GM18868 (cell line): ENCODE measurements around the gene WFIKKN1.

ENCODE experiments used
- ATAC-seq: cut with Tn5 transposase; IDR thresholded peaks from one replicate; pipeline ENCODE4 v1.9.1; 2021; ENCODE audit warnings: mild to moderate bottlenecking, moderate library complexity; ENCODE audit not compliant: unreplicated experiment

Gene WFIKKN1

DNA sequence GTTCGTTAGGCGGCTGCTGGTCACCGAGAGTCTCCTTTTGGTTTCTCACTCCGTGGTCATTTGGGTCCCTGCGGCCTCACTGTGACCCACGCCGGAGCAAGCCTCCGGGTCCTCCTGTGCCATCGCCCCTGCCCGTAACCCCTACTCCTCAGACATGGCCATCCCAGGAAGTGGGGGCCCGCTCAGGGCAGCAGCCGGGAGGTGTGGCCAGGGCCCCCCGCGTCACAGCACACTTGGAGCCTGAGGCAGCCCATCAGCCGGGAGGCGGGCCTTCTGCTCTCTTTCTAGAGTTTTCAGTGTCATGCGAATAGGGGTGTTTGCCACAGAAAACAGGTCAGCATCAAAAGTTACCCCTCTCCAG lies 7.9 kb upstream of the WFIKKN1 start:
- ATAC-seq = no peak

DNA sequence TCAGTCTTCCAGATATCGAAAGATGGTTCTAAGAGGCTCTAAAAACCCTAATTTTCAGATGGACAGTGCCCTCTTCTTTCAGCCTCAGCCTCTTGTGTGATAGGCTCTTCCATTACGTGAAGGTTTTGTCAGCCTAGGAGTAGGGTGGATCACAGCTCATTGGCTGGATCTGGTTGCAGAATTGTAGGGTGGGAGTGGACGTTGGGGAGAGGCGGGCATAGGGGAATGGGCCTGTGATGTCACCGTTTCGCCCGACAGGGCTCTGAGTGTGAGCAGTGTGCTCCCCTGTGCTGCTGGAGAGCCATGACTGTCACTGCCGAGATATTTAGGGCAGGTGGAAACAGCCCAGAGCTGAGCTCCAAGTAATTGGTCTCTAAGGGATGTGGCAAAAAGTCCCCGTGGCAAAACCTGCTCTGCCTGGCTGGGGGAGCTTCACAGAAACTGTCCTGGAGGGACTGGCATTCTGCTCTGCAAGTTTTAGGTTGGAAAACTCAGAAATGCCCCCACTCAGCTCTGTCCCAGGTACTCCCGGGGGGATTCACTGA lies 6.2 kb upstream of the WFIKKN1 start:
- no peak for ATAC-seq

GRCh38 chr16:625117-625976 lies 5.4 kb upstream of the WFIKKN1 start:
- ATAC-seq = no peak

DNA sequence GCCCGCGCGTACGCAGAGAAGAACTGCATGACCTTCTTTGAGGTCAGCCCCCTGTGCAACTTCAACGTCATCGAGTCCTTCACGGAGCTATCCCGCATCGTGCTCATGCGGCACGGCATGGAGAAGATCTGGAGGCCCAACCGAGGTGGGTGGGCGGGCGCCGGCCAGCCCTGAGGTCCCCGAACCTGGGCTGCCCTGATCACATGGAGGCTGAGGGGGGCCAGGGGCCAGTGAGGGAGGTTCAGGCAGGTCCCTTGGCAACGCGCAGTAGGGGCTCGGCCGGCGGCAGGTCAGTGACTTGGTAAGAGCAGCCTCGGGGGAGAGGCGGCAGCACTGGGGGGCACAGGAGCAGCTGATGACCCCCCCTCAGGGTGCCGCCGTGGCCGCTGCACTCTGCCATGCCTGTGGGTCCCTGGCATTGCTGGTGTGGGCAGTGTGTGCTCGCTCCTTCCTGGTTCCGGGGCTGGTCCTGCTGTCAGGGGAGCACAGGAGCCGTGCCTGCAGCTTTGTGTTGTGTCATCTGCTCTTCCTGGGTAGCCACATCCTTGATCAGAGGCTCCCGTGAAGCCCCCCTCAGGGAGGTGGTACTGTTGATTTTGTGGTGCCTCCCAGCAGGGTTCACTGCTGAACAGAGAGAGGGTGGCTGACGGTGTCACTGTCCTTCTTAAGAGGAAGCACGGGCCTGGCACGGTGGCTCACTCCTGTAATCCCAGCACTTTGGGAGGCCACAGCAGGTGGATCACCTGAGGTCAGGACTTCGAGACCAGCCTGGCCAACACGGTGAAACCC lies 4.6 kb upstream of the WFIKKN1 start:
- no peak for ATAC-seq

GRCh38 chr16:626787-627453 lies 3.9 kb upstream of the WFIKKN1 start:
- no peak for ATAC-seq

GRCh38 chr16:627454-628239 lies 3.1 kb upstream of the WFIKKN1 start:
- ATAC-seq = no peak

- ATAC-seq = no peak
Measured at GRCh38 chr16:628321-629061, 2.3 kb upstream of the WFIKKN1 start.

GRCh38 chr16:629185-629832 lies 1.5 kb upstream of the WFIKKN1 start:
- ATAC-seq = no peak

- no peak for ATAC-seq
Measured at GRCh38 chr16:629833-630248, 944 bp upstream of the WFIKKN1 start.

- no peak for ATAC-seq
Measured at GRCh38 chr16:630249-630814, 453 bp upstream of the WFIKKN1 start.

DNA sequence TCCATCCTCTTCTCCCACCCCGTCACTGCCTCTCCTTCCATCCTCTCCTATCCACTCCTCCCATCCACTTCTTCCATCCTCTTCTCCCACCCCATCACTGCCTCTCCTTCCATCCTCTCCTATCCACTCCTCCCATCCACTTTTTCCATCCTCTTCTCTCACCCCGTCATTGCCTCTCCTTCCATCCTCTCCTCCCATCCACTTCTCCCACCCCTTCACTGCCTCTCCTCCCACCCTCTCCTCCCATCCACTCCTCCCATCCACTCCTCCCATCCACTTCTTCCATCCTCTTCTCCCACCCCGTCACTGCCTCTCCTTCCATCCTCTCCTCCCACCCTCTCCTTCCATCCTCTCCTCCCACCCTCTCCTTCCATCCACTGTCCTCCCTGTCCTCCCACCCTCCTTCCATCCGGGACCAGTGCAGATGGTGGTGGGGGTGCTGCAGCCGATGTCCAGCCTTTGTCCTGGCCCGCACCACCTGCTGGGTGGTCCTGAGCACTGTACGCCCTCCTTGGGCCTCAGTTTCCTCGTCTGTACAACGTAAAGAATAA lies 1.1 kb downstream of the WFIKKN1 start:
- no peak for ATAC-seq

GRCh38 chr16:632486-633335 lies 1.9 kb downstream of the WFIKKN1 start:
- no peak for ATAC-seq

GRCh38 chr16:633336-634050 lies 2.7 kb downstream of the WFIKKN1 start:
- ATAC-seq = no peak

DNA sequence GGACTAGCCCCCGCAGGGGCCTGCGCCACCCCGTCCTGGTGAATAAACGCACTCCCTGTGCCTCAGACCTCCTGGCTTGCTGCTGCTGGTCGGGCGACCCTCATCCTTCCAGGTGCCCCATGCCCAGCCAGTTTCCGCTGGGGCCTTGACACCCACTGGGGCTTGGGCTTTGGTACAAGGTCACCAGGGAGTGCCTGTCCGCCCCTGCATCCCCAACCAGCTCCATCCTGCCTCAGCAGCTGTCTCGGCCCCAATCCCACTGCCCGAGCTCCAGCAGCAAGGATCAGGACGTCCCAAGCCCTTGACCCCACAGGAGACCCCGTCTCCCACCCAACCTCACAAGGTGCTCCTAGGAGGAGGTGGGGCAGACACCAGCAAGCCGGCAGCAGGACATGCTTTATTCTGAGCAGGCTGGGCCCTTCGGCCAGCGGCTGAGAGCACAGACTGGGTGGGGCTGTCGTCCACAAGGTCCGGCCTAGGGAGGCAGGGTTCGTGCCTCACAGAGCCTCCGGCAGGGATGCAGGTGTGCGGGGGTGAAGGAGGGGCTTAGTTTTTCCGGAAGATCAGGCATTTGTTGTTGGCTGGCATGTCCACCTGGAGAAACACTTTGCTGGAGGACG lies 3.4 kb downstream of the WFIKKN1 start:
- no peak for ATAC-seq

GRCh38 chr16:634996-635395 lies 4.2 kb downstream of the WFIKKN1 start:
- no peak for ATAC-seq

GRCh38 chr16:635573-636205 lies 4.9 kb downstream of the WFIKKN1 start:
- no peak for ATAC-seq
